Neuronal stem cell (in vitro differentiated cells): ENCODE results near the gene PPIC. TPM values are rescaled to one million over a fixed set of nuclear protein-coding genes. Genes with fewer than 3 reads are reported as not detected.
A peak's percentile ranks its signal among the peaks of the same experiment; 100 is the strongest.

Experiments used
- DNase-seq: peaks from one replicate; pipeline ENCODE4 v3.0.0-alpha.2; 2013; ENCODE audit warnings: low spot score
- H2AFZ ChIP-seq: one replicate; pipeline ENCODE4 v1.6.1; 2013; ENCODE audit warnings: mild to moderate bottlenecking, low read length, inconsistent platforms
- H2AK5ac ChIP-seq: 2 replicates; pipeline ENCODE4 v1.6.1; 2013; ENCODE audit warnings: low read depth, mild to moderate bottlenecking, inconsistent platforms, low read length, moderate library complexity, mixed read lengths
- H2BK120ac ChIP-seq: 2 replicates; pipeline ENCODE4 v1.6.1; 2013; ENCODE audit warnings: low read depth, mild to moderate bottlenecking, inconsistent platforms, low read length, moderate library complexity, mixed read lengths
- H2BK12ac ChIP-seq: one replicate; pipeline ENCODE4 v1.6.1; 2013; ENCODE audit warnings: low read length, inconsistent platforms
- H2BK15ac ChIP-seq: 2 replicates; pipeline ENCODE4 v1.6.1; 2013; ENCODE audit warnings: mild to moderate bottlenecking, low read length, inconsistent platforms, mixed read lengths
- H2BK5ac ChIP-seq: one replicate; pipeline ENCODE4 v1.6.1; 2013; ENCODE audit warnings: inconsistent platforms, mild to moderate bottlenecking, low read length, moderate library complexity
- H3K14ac ChIP-seq: one replicate; pipeline ENCODE4 v1.6.1; 2013; ENCODE audit warnings: low read length, inconsistent platforms
- H3K18ac ChIP-seq: 2 replicates; pipeline ENCODE4 v1.6.1; 2013; ENCODE audit warnings: low read length, inconsistent platforms
- H3K23ac ChIP-seq: 2 replicates; pipeline ENCODE4 v1.6.1; 2013; ENCODE audit warnings: low read depth, mild to moderate bottlenecking, mixed read lengths, low read length, inconsistent platforms; ENCODE audit not compliant: poor library complexity
- H3K27ac ChIP-seq: replicated peaks from 3 replicates; pipeline ENCODE4 v1.5.1; 2013; ENCODE audit warnings: low read length, inconsistent platforms
- H3K27me3 ChIP-seq, 3 experiments: 2 replicates each; pipeline ENCODE4 v1.6.1; 2013; ENCODE audit warnings: low read length in 3 of 3, mild to moderate bottlenecking in 2 of 3, inconsistent platforms in 1 of 3, low read depth in 1 of 3, mixed read lengths in 1 of 3, moderate library complexity in 1 of 3; ENCODE audit not compliant: control insufficient read depth in 3 of 3, insufficient read depth in 3 of 3
- H3K36me3 ChIP-seq, 2 donors: replicated peaks in 1 of 2; 2 replicates each; pipeline ENCODE4 v1.6.1; 2013; ENCODE audit warnings: low read length in 2 of 2; ENCODE audit not compliant: control insufficient read depth in 2 of 2, insufficient read depth in 2 of 2
- H3K4ac ChIP-seq: 2 replicates; pipeline ENCODE4 v1.6.1; 2013; ENCODE audit warnings: inconsistent platforms, mild to moderate bottlenecking, low read length, moderate library complexity
- H3K4me1 ChIP-seq, 2 donors: 1 replicate in 1 of 2; 2 replicates in 1 of 2; pipeline ENCODE4 v1.6.1; 2013; ENCODE audit warnings: low read length in 2 of 2, low read depth in 1 of 2; ENCODE audit not compliant: control insufficient read depth in 2 of 2, insufficient read depth in 1 of 2
- H3K4me2 ChIP-seq: one replicate; pipeline ENCODE4 v1.6.1; 2013; ENCODE audit warnings: mild to moderate bottlenecking, low read length, inconsistent platforms; ENCODE audit not compliant: insufficient read depth, poor library complexity, severe bottlenecking
- H3K4me3 ChIP-seq, 2 donors: 2 replicates each; pipeline ENCODE4 v1.5.1; 2013; ENCODE audit warnings: low read length in 2 of 2, mild to moderate bottlenecking in 2 of 2, inconsistent platforms in 1 of 2, moderate library complexity in 1 of 2
- H3K79me1 ChIP-seq: one replicate; pipeline ENCODE4 v1.6.1; 2013; ENCODE audit warnings: low read depth, mild to moderate bottlenecking, inconsistent platforms, low read length, moderate library complexity
- H3K9ac ChIP-seq: one replicate; pipeline ENCODE4 v1.6.1; 2013; ENCODE audit warnings: mild to moderate bottlenecking, low read depth, low read length, inconsistent platforms; ENCODE audit not compliant: poor library complexity
- H3K9me3 ChIP-seq, 2 donors: replicated peaks in 1 of 2; 2 replicates each; pipeline versions ENCODE3 to v1.6.1; 2013; ENCODE audit warnings: low read length in 2 of 2, mild to moderate bottlenecking in 2 of 2, inconsistent platforms in 1 of 2, low read depth in 1 of 2, mixed read lengths in 1 of 2, moderate library complexity in 1 of 2; ENCODE audit not compliant: control insufficient read depth in 2 of 2, insufficient read depth in 1 of 2
- H4K8ac ChIP-seq: one replicate; pipeline ENCODE4 v1.6.1; 2013; ENCODE audit warnings: low read depth, mild to moderate bottlenecking, inconsistent platforms, low read length, moderate library complexity
- H4K91ac ChIP-seq: one replicate; pipeline ENCODE4 v1.6.1; 2013; ENCODE audit warnings: low read length, low read depth, mild to moderate bottlenecking, inconsistent platforms; ENCODE audit not compliant: poor library complexity
- WGBS, 2 donors: extraction: QIAGEN DNeasy Blood & Tissue Kit; methylation state at CpG; one replicate each; pipeline ENCODE4 v1.1.7; 2013; ENCODE audit warnings: missing lambda C conversion rate in 2 of 2, mixed read lengths in 1 of 2; ENCODE audit not compliant: insufficient read length in 2 of 2, insufficient replicate concordance in 1 of 2; ENCODE audit errors: extremely low coverage in 2 of 2; 5-methylcytosine and 5-hydroxymethylcytosine counted together
- polyA plus RNA-seq, 2 experiments: library from polyadenylated mRNA; stranded (reverse); fragments of 200-250 nt; gene quantifications; one replicate each; pipeline ENCODE4 v1.2.3, GENCODE V29; 2013

PPIC gene
- 0.04 TPM for polyA plus RNA-seq (2013, experiment 1 of 2)
- 0.06 TPM for polyA plus RNA-seq (2013, experiment 2 of 2)

GRCh38 chr5:123036391-123037103 is at the start of gene PPIC:
Gene PPIC, minus strand, starts transcription at chr5:123036725. Its CDS starts 100 bp downstream, at chr5:123036625.
- no peaks in the 10 kb centered on the region for H3K36me3 ChIP-seq
- H3K27ac ChIP-seq: no peak within 1 kb of the TSS
- no peak within 1 kb of the TSS for H3K18ac ChIP-seq
- H3K4me1 ChIP-seq: peaks cover 0 to 7% of the 10 kb centered on the region in 2 donors
- H2BK120ac ChIP-seq: no peak within 1 kb of the TSS
- H3K4me3 ChIP-seq: peak within 1 kb of the TSS; percentile 66 to 90
- H4K91ac ChIP-seq: no peak within 1 kb of the TSS
- H3K9ac ChIP-seq: no peak within 1 kb of the TSS
- H3K27me3 ChIP-seq: peaks cover 0 to 73% (median 44%) of the 10 kb centered on the region in 3 experiments
- no peak within 1 kb of the TSS for H2BK5ac ChIP-seq
- peak within 1 kb of the TSS; percentile 99 for H3K4me2 ChIP-seq
- no peak within 1 kb of the TSS for H2BK12ac ChIP-seq
- H2AK5ac ChIP-seq: no peak within 1 kb of the TSS
- H3K79me1 ChIP-seq: no peaks in the 10 kb centered on the region
- H3K4ac ChIP-seq: no peak within 1 kb of the TSS
- WGBS, 2 donors: no CpG with 5 or more reads among the region's 84 CpGs
- no peak within 1 kb of the TSS for H4K8ac ChIP-seq
- peak within 1 kb of the TSS; percentile 100 for H2AFZ ChIP-seq
- no peaks in the 10 kb centered on the region for H3K9me3 ChIP-seq
- H3K23ac ChIP-seq: peak within 1 kb of the TSS; percentile 25
- H3K14ac ChIP-seq: peak within 1 kb of the TSS; percentile 92
- H2BK15ac ChIP-seq: no peak within 1 kb of the TSS
- DNase-seq: peak; percentile 58

- H4K91ac ChIP-seq: no peak overlapping the region
- H2BK12ac ChIP-seq: no peak overlapping the region
- no peak overlapping the region for H3K23ac ChIP-seq
- no peak overlapping the region for H2BK120ac ChIP-seq
- H3K27me3 ChIP-seq: peaks cover 37 to 99% (median 62%) of the 10 kb centered on the region in 3 experiments
- no peak overlapping the region for H3K4me2 ChIP-seq
- H3K14ac ChIP-seq: no peak overlapping the region
- H2BK15ac ChIP-seq: no peak overlapping the region
- no peak overlapping the region for H3K4ac ChIP-seq
- no peak overlapping the region for H3K9ac ChIP-seq
- no peak overlapping the region for H2AFZ ChIP-seq
- H3K9me3 ChIP-seq: no peaks in the 10 kb centered on the region
- no peaks in the 10 kb centered on the region for H3K36me3 ChIP-seq
- no peak overlapping the region for H2AK5ac ChIP-seq
- no peak overlapping the region for H3K18ac ChIP-seq
- no peak overlapping the region for H4K8ac ChIP-seq
- H3K79me1 ChIP-seq: no peaks in the 10 kb centered on the region
- H3K4me3 ChIP-seq: no peak overlapping the region
- WGBS, 2 donors: no CpG with 5 or more reads among the region's 12 CpGs
- no peak overlapping the region for H2BK5ac ChIP-seq
- peaks cover 14 to 26% of the 10 kb centered on the region in 2 donors for H3K4me1 ChIP-seq
- DNase-seq: no peak
- H3K27ac ChIP-seq: no peak overlapping the region
Observed at GRCh38 chr5:123085638-123086286, 49.2 kb upstream of the PPIC start.

- DNase-seq: no peak
Observed at GRCh38 chr5:123084730-123085605, 48.4 kb upstream of the PPIC start.

More at GRCh38 chr5:123084730-123085605, 48.4 kb upstream of the PPIC start:
- Histone ChIP-seq H3K4me2 (no peak overlapping the region), H3K79me1 (no peaks in the 10 kb centered on the region), H3K4me1 (peaks cover 14 to 25% of the 10 kb centered on the region in 2 donors), H2BK120ac (no peak overlapping the region), H3K14ac (no peak overlapping the region), H2BK5ac (no peak overlapping the region), H3K18ac (no peak overlapping the region), H3K4me3 (no peak overlapping the region), H2AFZ (no peak overlapping the region), H2BK15ac (no peak overlapping the region), H3K4ac (no peak overlapping the region), H4K91ac (no peak overlapping the region), H3K27ac (no peak overlapping the region), H2AK5ac (no peak overlapping the region), H4K8ac (no peak overlapping the region), H3K27me3 (peaks cover 33 to 99% (median 54%) of the 10 kb centered on the region in 3 experiments), H3K9ac (no peak overlapping the region), H2BK12ac (no peak overlapping the region), H3K36me3 (no peaks in the 10 kb centered on the region), H3K9me3 (no peaks in the 10 kb centered on the region), H3K23ac (no peak overlapping the region)
- no CpG with 5 or more reads among the region's 9 CpGs for WGBS, 2 donors
